ENCODE results near the gene ST3GAL2. TPM values are rescaled to one million over a fixed set of nuclear protein-coding genes. Genes with fewer than 3 reads are reported as not detected.
"Not testable (repeated sequence)": the region's sequence is repeated elsewhere in the genome, so short reads cannot be mapped to it uniquely, and the experiment has no call there.

ST3GAL2 gene
- total RNA-seq, 1 experiment from 2014 or later = 9.7 TPM

- H3K4me1 Mint-ChIP-seq (ENCODE audit: low read depth, unreplicated experiment) = no peaks in the 10 kb centered on the region
- CTCF ChIA-PET = interaction anchor here (0.7 kb wide), 1 partner anchor 795 kb away, joined by 4 read pairs; no protein-coding TSS in a partner anchor
- H3K27ac Mint-ChIP-seq (ENCODE audit: unreplicated experiment) = no peak overlapping the region
- TF ChIP-seq CTCF (IDR thresholded peaks at IDR 0.05; ENCODE audit: unreplicated experiment) = no peak
- intact Hi-C loops (cut with micrococcal nuclease; ENCODE audit: unreplicated experiment) = no loop called here
- no TSS peak for BruUV-seq (replicated peaks)
- H3K36me3 Mint-ChIP-seq (ENCODE audit: insufficient read depth, unreplicated experiment) = peaks cover 5% of the 10 kb centered on the region
- DNase-seq = no peak
- peaks cover 2% of the 10 kb centered on the region for H3K9me3 Mint-ChIP-seq (ENCODE audit: low read depth, unreplicated experiment)
- H3K27me3 Mint-ChIP-seq (ENCODE audit: unreplicated experiment) = no peaks in the 10 kb centered on the region
- H3K4me3 Mint-ChIP-seq (ENCODE audit: low read depth, unreplicated experiment) = no peak overlapping the region
These were observed 50.8 kb downstream of the ST3GAL2 start for GRCh38 chr16:70388006-70388680.

DNA sequence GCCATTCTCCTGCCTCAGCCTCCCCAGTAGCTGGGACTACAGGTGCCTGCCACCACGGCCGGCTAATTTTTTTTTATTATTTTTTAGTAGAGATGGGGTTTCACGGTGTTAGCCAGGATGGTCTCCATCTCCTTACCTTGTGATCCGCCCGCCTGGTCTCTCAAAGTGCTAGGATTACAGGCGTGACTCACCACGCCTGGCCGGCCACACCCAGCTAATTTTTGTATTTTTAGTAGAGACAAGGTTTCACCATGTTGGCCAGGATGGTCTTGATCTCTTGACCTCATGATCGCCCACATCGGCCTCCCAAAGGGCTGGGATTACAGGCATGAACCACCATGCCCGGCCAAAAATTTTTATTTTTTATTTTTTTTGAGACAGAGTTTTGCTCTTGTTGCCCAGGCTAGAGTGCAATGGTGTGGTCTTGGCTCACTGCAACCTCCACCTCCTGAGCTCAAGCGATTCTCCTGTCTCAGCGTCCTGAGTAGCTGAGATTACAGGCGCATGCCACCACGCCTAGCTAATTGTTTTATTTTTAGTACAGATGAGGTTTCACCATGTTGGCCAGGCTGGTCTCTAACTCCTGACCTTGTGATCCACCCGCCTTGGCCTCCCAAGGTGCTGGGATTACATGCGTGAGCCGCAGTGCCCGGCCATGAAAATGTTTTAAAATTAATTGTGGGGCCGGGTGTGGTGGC is 52.5 kb downstream of the ST3GAL2 start:
- H3K27me3 Mint-ChIP-seq (ENCODE audit: unreplicated experiment); H3K9me3 Mint-ChIP-seq (ENCODE audit: low read depth, unreplicated experiment); DNase-seq; H3K4me3 Mint-ChIP-seq (ENCODE audit: low read depth, unreplicated experiment); CTCF ChIA-PET; H3K27ac Mint-ChIP-seq (ENCODE audit: unreplicated experiment); H3K36me3 Mint-ChIP-seq (ENCODE audit: insufficient read depth, unreplicated experiment); H3K4me1 Mint-ChIP-seq (ENCODE audit: low read depth, unreplicated experiment); intact Hi-C loops (cut with micrococcal nuclease; ENCODE audit: unreplicated experiment); BruUV-seq (replicated peaks): not testable (repeated sequence)

- Mint-ChIP-seq H3K27me3 (ENCODE audit: unreplicated experiment) (no peaks in the 10 kb centered on the region), H3K4me3 (ENCODE audit: low read depth, unreplicated experiment) (no peak overlapping the region), H3K9me3 (ENCODE audit: low read depth, unreplicated experiment) (peaks cover 2% of the 10 kb centered on the region), H3K36me3 (ENCODE audit: insufficient read depth, unreplicated experiment) (peaks cover 39% of the 10 kb centered on the region), H3K27ac (ENCODE audit: unreplicated experiment) (no peak overlapping the region), H3K4me1 (ENCODE audit: low read depth, unreplicated experiment) (no peaks in the 10 kb centered on the region)
- no peak for DNase-seq
- CTCF ChIA-PET = no interaction called here
- intact Hi-C loops (cut with micrococcal nuclease; ENCODE audit: unreplicated experiment) = loop anchor here (5.0 kb wide), 1 partner anchor 59 kb away; no protein-coding TSS in a partner anchor
- no peak for TF ChIP-seq CTCF (IDR thresholded peaks at IDR 0.05; ENCODE audit: unreplicated experiment)
- BruUV-seq (replicated peaks) = no TSS peak
These were observed 55.4 kb downstream of the ST3GAL2 start for GRCh38 chr16:70383421-70383960.

DNA sequence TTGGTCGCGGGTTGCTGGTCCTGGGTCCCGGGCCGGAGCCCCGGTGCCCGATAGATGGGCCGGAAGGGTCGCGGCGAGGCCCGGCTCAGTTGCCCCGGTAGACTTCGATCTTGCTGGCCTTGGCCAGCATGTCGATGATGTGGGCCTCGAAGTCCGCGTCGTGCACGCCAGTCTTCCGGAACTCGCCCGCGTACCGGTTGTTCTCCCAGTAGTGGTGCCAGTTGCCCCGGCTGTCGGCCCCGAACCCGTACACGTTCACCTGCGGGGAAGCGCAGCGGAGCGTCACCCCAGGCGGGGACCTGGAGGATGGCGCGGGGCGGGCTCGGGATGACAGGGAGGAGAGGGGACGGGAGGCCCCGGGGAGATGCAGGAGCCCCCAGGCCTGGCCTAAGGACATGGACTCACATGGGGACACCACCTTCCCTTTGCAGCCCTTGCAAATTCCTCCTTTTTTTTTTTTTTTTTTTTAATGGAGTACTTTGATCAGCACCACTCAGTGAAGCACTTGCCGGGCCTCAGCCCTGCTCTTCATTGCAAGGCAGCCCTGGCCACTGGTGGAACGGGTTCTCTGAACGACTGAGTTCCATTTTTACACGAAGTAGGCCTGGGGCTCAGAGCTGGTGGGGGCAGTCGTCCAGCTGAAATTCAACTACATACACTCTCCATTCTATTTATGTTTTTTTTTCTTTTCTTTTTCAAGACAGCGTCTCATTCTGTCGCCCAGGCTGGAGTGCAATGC is 57.1 kb downstream of the ST3GAL2 start:
- TF ChIP-seq CTCF (IDR thresholded peaks at IDR 0.05; ENCODE audit: unreplicated experiment) = no peak
- Mint-ChIP-seq H3K9me3 (ENCODE audit: low read depth, unreplicated experiment) (no peaks in the 10 kb centered on the region), H3K36me3 (ENCODE audit: insufficient read depth, unreplicated experiment) (peaks cover 56% of the 10 kb centered on the region), H3K4me3 (ENCODE audit: low read depth, unreplicated experiment) (peak overlapping the region; percentile 90), H3K4me1 (ENCODE audit: low read depth, unreplicated experiment) (no peaks in the 10 kb centered on the region), H3K27me3 (ENCODE audit: unreplicated experiment) (no peaks in the 10 kb centered on the region), H3K27ac (ENCODE audit: unreplicated experiment) (peak overlapping the region; percentile 97)
- CTCF ChIA-PET = interaction anchor here (0.6 to 2.4 kb wide), 9 partner anchors 9 to 95 kb away, joined by 3 to 13 read pairs (median 5); partner anchors contain the start of genes DDX19A, FCSK and ST3GAL2
- TSS peak; percentile 61 for BruUV-seq (replicated peaks)
- DNase-seq = no peak
- intact Hi-C loops (cut with micrococcal nuclease; ENCODE audit: unreplicated experiment) = loop anchor here (2.0 to 5.0 kb wide), 3 partner anchors 61 to 95 kb away; partner anchors contain the start of gene FCSK
